ENCODE measurements around the gene KIAA0408.
"Not testable (repeated sequence)": the region's sequence is repeated elsewhere in the genome, so short reads cannot be mapped to it uniquely, and the experiment has no call there.

DNA sequence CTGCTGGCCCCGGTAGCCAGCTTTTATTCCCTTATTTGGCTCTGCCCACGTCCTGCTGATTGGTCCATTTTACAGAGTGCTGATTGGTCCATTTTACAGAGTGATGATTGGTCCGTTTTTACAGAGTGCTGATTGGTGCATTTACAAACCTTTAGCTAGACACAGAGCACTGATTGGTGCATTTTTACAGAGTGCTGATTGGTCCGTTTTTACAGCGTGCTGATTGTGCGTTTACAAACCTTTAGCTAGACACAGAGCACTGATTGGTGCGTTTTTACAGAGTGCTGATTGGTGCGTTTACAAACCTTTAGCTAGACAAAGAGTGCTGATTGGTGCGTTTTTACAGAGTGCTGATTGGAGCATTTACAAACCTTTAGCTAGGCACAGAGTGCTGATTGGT lies 30.6 kb downstream of the KIAA0408 start:
- TF ChIP-seq, protein P1, sequence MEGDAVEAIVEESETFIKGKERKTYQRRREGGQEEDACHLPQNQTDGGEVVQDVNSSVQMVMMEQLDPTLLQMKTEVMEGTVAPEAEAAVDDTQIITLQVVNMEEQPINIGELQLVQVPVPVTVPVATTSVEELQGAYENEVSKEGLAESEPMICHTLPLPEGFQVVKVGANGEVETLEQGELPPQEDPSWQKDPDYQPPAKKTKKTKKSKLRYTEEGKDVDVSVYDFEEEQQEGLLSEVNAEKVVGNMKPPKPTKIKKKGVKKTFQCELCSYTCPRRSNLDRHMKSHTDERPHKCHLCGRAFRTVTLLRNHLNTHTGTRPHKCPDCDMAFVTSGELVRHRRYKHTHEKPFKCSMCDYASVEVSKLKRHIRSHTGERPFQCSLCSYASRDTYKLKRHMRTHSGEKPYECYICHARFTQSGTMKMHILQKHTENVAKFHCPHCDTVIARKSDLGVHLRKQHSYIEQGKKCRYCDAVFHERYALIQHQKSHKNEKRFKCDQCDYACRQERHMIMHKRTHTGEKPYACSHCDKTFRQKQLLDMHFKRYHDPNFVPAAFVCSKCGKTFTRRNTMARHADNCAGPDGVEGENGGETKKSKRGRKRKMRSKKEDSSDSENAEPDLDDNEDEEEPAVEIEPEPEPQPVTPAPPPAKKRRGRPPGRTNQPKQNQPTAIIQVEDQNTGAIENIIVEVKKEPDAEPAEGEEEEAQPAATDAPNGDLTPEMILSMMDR (IDR thresholded peaks at IDR 0.05) = not testable (repeated sequence)
- not testable (repeated sequence) for TF ChIP-seq POLR2AphosphoS5 (IDR thresholded peaks at IDR 0.05)

Data from prostate gland (tissue), 2 donors.